GOT3 (cell line): ENCODE results near the gene LFNG.
"Not testable (repeated sequence)": the region's sequence is repeated elsewhere in the genome, so short reads cannot be mapped to it uniquely, and the experiment has no call there.

Experiments
- DNase-seq: peaks from one replicate; lab custom pipeline; 2025; ENCODE audit warnings: mixed read lengths; lab: John Stamatoyannopoulos, UW

LFNG gene

GRCh38 chr7:2545746-2546425 lies 26.3 kb downstream of the LFNG start:
- DNase-seq, result no peak

GRCh38 chr7:2546776-2547586 lies 27.4 kb downstream of the LFNG start:
- DNase-seq, result no peak

GRCh38 chr7:2551418-2551817 lies 31.8 kb downstream of the LFNG start:
- no peak for DNase-seq

- DNase-seq, result no peak
Measured at GRCh38 chr7:2553108-2553507, 33.5 kb downstream of the LFNG start.

GRCh38 chr7:2553831-2554581 lies 34.4 kb downstream of the LFNG start:
- DNase-seq, result no peak

GRCh38 chr7:2554661-2555111 lies 35.1 kb downstream of the LFNG start:
- DNase-seq, result no peak

- DNase-seq, result peak; percentile 89
Measured at GRCh38 chr7:2555121-2556052, 35.8 kb downstream of the LFNG start, which contains the start of gene BRAT1. Gene BRAT1 (minus strand): TSS chr7:2555524. CDS start chr7:2554431, 1,093 bp downstream.

- DNase-seq, result peak; percentile 93
Measured at GRCh38 chr7:2558629-2559282, 39.2 kb downstream of the LFNG start, which contains the start of gene IQCE. Gene IQCE (plus strand): TSS chr7:2558979. CDS start chr7:2559182, 203 bp downstream.

GRCh38 chr7:2559283-2559950 lies 39.8 kb downstream of the LFNG start:
- no peak for DNase-seq

- DNase-seq, result not testable (repeated sequence)
Measured at GRCh38 chr7:2563955-2564354, 44.4 kb downstream of the LFNG start.

GRCh38 chr7:2564970-2565540 lies 45.5 kb downstream of the LFNG start:
- no peak for DNase-seq

GRCh38 chr7:2566348-2566889 lies 46.8 kb downstream of the LFNG start:
- no peak for DNase-seq

- no peak for DNase-seq
Measured at GRCh38 chr7:2566890-2567678, 47.5 kb downstream of the LFNG start.

- no peak for DNase-seq
Measured at GRCh38 chr7:2567679-2568278, 48.2 kb downstream of the LFNG start.

- no peak for DNase-seq
Measured at GRCh38 chr7:2568521-2569223, 49.1 kb downstream of the LFNG start.

GRCh38 chr7:2569421-2569820 lies 49.8 kb downstream of the LFNG start:
- DNase-seq, result no peak

GRCh38 chr7:2570021-2570420 lies 50.4 kb downstream of the LFNG start:
- no peak for DNase-seq

- no peak for DNase-seq
Measured at GRCh38 chr7:2571409-2571808, 51.8 kb downstream of the LFNG start.
